Epithelial cell of esophagus (primary cell): Measurements from ENCODE around the gene CHIT1.

Source experiments
- DNase-seq: peaks from one replicate; pipeline ENCODE4 v3.0.0; 2010; ENCODE audit warnings: low read depth
- H3K4me3 ChIP-seq: 2 replicates; pipeline ENCODE4 v1.5.1; 2011; ENCODE audit warnings: mild to moderate bottlenecking, low read length, control low read depth
- TF ChIP-seq, protein P1 (sequence below): IDR thresholded peaks from 2 replicates; pipeline ENCODE4 v1.5.1; 2011; ENCODE audit warnings: low read depth, mild to moderate bottlenecking, low read length, control low read depth, inconsistent platforms; ENCODE audit not compliant: insufficient read depth; ENCODE audit errors: missing control alignments

Gene CHIT1

DNA sequence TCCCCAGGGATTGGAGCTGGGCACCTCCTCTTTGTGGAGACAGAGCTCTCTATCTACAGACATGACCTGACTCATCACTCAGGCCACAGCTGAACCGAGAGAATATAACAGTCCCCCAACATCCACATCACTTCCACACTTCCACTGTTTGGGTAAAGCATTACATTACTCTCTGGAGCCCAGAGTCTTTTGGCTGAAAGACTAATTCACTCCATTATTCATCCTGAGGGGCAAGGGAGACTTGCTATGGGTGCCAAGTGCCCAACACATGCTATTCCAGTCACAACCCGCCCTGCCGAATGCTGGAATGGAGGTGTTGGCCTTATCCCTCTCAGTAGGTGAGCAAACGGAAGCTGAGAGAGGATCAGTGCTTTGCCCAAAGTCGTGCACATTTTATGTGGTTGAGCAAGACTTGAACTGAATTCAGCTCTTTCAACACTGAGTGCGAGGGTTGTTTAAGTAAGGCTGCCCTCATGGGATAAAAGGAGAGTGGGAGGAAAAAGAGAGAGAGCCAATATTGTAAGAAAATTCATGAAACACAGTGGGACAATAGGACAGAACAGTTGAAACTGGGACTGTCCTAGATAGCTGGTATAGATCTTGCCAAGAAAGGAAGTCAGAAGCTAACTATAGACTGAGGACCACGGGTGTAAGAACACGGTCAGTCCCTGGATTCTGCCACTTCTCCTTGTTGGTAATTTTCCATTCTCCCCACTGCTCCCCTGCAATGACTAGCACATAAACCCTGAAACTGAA, 29.5 kb downstream of the CHIT1 start:
- no peak overlapping the region for H3K4me3 ChIP-seq
- TF ChIP-seq, protein P1, sequence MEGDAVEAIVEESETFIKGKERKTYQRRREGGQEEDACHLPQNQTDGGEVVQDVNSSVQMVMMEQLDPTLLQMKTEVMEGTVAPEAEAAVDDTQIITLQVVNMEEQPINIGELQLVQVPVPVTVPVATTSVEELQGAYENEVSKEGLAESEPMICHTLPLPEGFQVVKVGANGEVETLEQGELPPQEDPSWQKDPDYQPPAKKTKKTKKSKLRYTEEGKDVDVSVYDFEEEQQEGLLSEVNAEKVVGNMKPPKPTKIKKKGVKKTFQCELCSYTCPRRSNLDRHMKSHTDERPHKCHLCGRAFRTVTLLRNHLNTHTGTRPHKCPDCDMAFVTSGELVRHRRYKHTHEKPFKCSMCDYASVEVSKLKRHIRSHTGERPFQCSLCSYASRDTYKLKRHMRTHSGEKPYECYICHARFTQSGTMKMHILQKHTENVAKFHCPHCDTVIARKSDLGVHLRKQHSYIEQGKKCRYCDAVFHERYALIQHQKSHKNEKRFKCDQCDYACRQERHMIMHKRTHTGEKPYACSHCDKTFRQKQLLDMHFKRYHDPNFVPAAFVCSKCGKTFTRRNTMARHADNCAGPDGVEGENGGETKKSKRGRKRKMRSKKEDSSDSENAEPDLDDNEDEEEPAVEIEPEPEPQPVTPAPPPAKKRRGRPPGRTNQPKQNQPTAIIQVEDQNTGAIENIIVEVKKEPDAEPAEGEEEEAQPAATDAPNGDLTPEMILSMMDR, result no peak
- peak; percentile 88 for DNase-seq

DNA sequence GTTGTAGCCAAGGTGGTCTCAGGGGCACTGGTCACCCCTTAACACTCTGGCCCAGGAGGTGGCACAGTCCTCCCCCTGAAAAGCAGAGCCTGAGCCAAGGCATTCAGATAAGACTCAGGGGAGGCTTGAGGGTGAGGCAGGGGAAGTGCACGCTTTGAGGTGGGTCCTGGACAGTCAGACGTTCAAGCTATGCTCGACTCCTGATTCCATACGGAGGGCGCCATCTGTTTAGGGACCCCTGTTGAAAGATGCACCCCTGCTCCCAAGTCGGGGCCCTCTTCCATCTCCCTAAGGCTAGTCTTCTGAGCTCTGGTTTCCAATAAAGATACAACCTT, 30.0 kb downstream of the CHIT1 start:
- TF ChIP-seq, protein P1, result no peak
- no peak overlapping the region for H3K4me3 ChIP-seq

DNA sequence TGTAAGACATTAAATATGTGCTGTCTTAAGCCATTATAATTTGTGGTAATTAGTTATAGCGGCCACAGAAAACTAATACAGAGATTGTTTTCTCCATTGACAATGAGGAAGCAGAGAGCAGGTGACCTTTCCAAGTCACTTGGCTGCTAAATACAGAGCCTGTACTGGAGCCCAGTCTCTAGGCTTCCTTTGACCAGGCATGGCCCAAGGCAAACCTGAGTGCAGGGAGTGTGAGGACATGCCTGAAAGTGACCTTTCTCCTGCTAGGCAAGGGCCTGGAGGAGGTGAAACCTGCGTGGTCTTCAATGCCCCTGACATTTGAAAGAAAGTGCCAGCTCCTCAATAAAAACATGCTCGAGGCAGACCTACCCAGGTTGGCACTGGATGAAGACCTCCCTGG, 30.5 kb downstream of the CHIT1 start:
- no peak overlapping the region for H3K4me3 ChIP-seq
- no peak for DNase-seq
- TF ChIP-seq, protein P1, result no peak

More for the DNA sequence above, 30.0 kb downstream of the CHIT1 start:
- DNase-seq, result no peak

DNA sequence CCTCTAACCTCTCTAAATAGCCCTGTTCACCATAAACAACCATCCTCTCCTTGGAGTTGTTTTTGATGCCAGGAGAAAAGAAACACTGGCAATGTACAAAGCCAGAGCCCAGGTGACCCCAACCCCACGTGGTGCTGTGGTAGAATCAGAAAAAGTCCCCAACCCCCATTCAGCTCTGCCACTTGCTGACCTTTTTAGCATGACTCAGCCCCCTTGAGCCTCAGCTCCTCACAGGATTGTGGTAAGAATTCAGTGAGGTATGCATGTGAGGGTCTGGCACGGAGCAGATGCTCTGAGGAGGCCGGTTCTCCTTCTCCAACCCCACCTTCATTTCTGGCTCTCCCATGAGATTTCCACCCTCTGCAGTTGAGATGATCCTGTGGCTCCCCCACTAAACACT, 31.8 kb downstream of the CHIT1 start:
- TF ChIP-seq, protein P1, result no peak
- H3K4me3 ChIP-seq, result no peak overlapping the region
- DNase-seq, result no peak

DNA sequence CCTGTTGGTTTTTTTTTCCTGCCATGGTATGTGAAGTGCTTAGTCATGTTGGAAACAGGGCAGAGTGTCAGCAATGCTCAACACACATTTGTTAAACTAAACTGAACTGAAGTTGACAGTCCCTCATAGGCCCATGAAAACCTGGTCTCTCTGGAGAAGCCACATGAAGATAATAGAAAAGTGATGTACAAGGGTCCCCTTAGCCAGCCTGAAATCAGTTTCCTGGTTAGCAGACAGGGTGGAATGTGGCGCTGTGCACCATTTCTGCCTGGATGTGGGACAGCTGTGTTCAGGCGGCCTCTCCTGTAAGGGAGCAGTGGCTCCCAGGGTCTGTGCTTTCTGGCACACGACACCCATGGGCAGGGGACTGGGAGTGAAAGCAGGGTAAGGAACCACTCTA, 33.1 kb downstream of the CHIT1 start:
- DNase-seq, result no peak
- TF ChIP-seq, protein P1, result no peak
- no peak overlapping the region for H3K4me3 ChIP-seq

DNA sequence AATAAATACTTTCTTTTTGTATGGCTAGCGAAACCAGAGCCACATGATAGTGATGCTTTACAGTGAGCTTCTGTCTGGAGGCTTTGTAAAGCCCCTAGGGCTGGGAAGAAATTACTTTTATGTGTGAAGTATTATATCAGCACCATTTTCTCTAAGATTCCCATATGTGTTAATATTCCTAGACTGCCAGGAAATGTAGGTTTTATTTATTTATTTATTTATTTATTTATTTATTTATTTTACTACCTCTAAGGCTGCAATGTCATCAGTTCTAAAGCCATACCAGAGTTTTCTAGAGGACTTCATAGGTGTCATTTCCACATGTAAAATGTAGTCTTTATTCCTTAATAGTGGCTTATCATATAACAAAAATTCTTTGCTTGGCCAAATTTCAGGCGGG, 38.5 kb downstream of the CHIT1 start:
- TF ChIP-seq, protein P1, result no peak
- DNase-seq, result no peak
- no peak overlapping the region for H3K4me3 ChIP-seq

DNA sequence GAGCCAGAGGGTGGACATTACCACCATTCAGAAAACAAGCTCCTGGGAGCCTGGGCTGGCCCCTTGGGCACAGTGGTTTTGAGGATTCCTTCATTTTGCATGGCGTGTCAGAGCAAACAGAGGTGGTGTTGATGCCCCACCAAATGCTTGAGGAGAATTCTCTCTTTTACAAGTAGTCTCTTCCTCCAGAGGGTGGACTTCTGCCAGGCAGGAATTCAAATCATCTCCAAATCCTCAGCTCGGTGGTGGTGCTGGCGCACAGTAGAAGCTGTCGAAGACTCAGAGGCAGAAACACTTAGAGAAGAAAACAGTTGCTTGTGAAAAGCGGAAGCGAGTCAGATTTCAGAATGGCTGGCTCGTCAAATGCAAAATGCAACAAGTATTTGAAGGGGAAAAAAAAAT, 39.5 kb downstream of the CHIT1 start:
- no peak for DNase-seq
- no peak overlapping the region for H3K4me3 ChIP-seq
- TF ChIP-seq, protein P1, result no peak
